K562 (cell line): ENCODE measurements around the gene MRPL2. TPM values are rescaled to one million over a fixed set of nuclear protein-coding genes. Genes with fewer than 3 reads are reported as not detected.

ENCODE experiments used
- ILK ChIP-seq: fragments of 450-650 bp; IDR thresholded peaks from 2 replicates; pipeline ENCODE4 v1.6.1; 2016; ENCODE audit warnings: missing genetic modification characterization, low read depth, mild to moderate bottlenecking, missing compliant biosample characterization, moderate library complexity, borderline replicate concordance
- MAFF ChIP-seq: IDR thresholded peaks from 2 replicates; pipeline ENCODE4 v1.6.1; 2012; ENCODE audit warnings: low read length, improper control_type of control experiment
- SIX5 ChIP-seq, 2 experiments: IDR thresholded peaks; 2 replicates each; pipeline ENCODE4 v1.6.1; 2011; ENCODE audit warnings: low read length in 2 of 2, borderline replicate concordance in 1 of 2, low read depth in 1 of 2, mild to moderate bottlenecking in 1 of 2, moderate library complexity in 1 of 2; ENCODE audit not compliant: insufficient read depth in 1 of 2
- SRSF1 ChIP-seq: fragments of 200-400 bp; formaldehyde crosslinking; IDR thresholded peaks from 2 replicates; pipeline ENCODE4 v1.6.1; 2017; ENCODE audit warnings: mild to moderate bottlenecking, low read depth, low read length, moderate library complexity
- ZBTB11 ChIP-seq, 3 experiments: fragments of 200-800 bp in 1 of 3; fragments of 250-450 bp in 1 of 3; fragments of 450-650 bp in 1 of 3; sonication (Bioruptor Pico) in 1 of 3; sonication (Bioruptor generic) in 1 of 3; formaldehyde crosslinking in 1 of 3; IDR thresholded peaks; 2 replicates each; pipeline versions ENCODE4 v1.6.1 to v1.8.0; 2016 to 2022; ENCODE audit warnings: mild to moderate bottlenecking in 2 of 3, missing genetic modification characterization in 2 of 3, missing compliant biosample characterization in 1 of 3, moderate library complexity in 1 of 3
- ZNF146 ChIP-seq: IDR thresholded peaks from one replicate; pipeline ENCODE4 v1.6.1; 2018; ENCODE audit warnings: missing compliant biosample characterization; ENCODE audit not compliant: unreplicated experiment
- polyA plus RNA-seq, 8 experiments: library from polyadenylated mRNA; depleted of rRNA in 4 of 8; stranded (reverse) in 5 of 8; unstranded in 3 of 8; fragments of >200 nt; fragmentation: Nextera tagmentation in 2 of 8; fragmentation: Illumina TruSeq in 1 of 8; extraction: Ambion mirVana in 2 of 8; extraction: Trizol in 1 of 8; gene quantifications; 2 replicates each; pipeline versions ENCODE4 v1.2.1 to v1.2.3, GENCODE V29; 2011 to 2014; ENCODE audit warnings: inconsistent platforms in 1 of 8, missing spikeins in 1 of 8
- total RNA-seq, 7 experiments: library from RNA; depleted of rRNA in 6 of 7; stranded (reverse); fragments of >200 nt in 6 of 7; fragmentation: Illumina TruSeq in 2 of 7; extraction: Trizol in 2 of 7; gene quantifications; 2 replicates each; pipeline versions ENCODE4 v1.2.1 to v1.2.3, GENCODE V29; 2011 to 2021; ENCODE audit warnings: low replicate concordance in 1 of 7
- TF ChIP-seq, protein P1 (sequence below), 2 experiments: fragments of 450-650 bp in 1 of 2; IDR thresholded peaks; 2 replicates each; pipeline ENCODE4 v1.6.1; 2011 to 2017; ENCODE audit warnings: low read depth in 2 of 2, antibody characterized with exemption in 1 of 2, borderline replicate concordance in 1 of 2, low read length in 1 of 2, mild to moderate bottlenecking in 1 of 2, mixed read lengths in 1 of 2; ENCODE audit not compliant: control insufficient read depth in 1 of 2
- TF ChIP-seq, protein P2 (sequence below): fragments of 250-450 bp; sonication (Bioruptor Pico); IDR thresholded peaks from 2 replicates; pipeline ENCODE4 v1.5.0; 2021

The MRPL2 gene
- total and polyA plus RNA-seq, 9 of the 15 experiments (the other 6 are each of a cell fraction or from before 2014, with no cell fraction given), result 63.1 to 262 (median 121) TPM

DNA sequence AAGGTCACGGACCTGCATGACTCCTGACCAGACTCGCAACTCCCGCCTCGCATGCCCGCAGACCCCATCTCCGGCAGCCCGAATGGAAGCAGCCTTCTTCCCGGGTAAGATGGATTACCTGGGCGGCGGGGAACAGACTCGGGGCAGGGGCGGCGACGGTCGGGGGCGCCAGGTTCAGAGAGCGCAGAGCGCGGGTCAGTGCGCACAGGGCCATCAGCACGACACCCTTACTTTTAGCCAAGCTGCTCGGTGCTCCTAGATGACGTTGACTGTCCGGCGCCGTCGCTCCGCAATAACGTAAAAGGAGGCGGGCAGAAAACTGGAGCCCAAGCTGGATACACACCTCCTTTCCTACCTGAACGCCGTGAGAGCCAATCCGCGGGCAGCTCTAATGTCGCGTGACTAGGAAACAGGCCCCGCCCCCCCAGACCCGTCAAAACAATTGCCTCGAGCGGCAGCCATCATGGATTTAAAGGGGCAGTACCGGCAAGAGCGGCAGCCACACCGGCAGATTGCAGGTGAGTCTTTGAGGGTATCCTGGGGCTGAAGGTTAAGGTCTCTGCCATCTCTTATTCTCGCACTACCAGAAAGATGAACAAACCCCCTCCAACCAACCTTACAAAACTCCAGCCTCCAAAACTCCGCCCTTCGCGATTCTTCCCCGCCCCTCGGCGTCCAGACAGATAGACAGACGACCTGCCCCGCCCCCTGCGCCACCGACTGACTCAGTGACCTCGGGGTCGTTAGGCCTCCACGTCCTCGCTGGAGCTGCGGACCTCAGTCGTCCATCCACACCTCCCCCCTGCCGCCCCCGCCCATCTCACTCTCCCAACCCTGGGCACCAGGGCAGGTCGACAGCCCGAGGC lies at the start of gene MRPL2, which contains the start of gene KLC4 (continued):
- TF ChIP-seq, protein P1, sequence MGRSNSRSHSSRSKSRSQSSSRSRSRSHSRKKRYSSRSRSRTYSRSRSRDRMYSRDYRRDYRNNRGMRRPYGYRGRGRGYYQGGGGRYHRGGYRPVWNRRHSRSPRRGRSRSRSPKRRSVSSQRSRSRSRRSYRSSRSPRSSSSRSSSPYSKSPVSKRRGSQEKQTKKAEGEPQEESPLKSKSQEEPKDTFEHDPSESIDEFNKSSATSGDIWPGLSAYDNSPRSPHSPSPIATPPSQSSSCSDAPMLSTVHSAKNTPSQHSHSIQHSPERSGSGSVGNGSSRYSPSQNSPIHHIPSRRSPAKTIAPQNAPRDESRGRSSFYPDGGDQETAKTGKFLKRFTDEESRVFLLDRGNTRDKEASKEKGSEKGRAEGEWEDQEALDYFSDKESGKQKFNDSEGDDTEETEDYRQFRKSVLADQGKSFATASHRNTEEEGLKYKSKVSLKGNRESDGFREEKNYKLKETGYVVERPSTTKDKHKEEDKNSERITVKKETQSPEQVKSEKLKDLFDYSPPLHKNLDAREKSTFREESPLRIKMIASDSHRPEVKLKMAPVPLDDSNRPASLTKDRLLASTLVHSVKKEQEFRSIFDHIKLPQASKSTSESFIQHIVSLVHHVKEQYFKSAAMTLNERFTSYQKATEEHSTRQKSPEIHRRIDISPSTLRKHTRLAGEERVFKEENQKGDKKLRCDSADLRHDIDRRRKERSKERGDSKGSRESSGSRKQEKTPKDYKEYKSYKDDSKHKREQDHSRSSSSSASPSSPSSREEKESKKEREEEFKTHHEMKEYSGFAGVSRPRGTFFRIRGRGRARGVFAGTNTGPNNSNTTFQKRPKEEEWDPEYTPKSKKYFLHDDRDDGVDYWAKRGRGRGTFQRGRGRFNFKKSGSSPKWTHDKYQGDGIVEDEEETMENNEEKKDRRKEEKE (IDR thresholded peaks at IDR 0.05; ENCODE audit: borderline replicate concordance in 1 of 2, control insufficient read depth in 1 of 2, low read depth in 2 of 2, low read length in 1 of 2), result no peak
- TF ChIP-seq SIX5 (IDR thresholded peaks at IDR 0.05; ENCODE audit: borderline replicate concordance in 1 of 2, insufficient read depth in 1 of 2, low read depth in 1 of 2, low read length in 2 of 2) (0 out of 4 replicates have a peak, but pooled peaks of 1 of the 2 experiments have one; percentile 24), ZBTB11 (CRISPR knock-in tag; IDR thresholded peaks at IDR 0.05) (no peak), ZNF146 (CRISPR knock-in tag) (no peak), MAFF (no peak), ILK (tag) (no peak), SRSF1 (no peak)
- TF ChIP-seq, protein P2, sequence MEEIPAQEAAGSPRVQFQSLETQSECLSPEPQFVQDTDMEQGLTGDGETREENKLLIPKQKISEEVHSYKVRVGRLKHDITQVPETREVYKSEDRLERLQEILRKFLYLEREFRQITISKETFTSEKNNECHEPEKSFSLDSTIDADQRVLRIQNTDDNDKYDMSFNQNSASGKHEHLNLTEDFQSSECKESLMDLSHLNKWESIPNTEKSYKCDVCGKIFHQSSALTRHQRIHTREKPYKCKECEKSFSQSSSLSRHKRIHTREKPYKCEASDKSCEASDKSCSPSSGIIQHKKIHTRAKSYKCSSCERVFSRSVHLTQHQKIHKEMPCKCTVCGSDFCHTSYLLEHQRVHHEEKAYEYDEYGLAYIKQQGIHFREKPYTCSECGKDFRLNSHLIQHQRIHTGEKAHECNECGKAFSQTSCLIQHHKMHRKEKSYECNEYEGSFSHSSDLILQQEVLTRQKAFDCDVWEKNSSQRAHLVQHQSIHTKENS (CRISPR knock-in tag), result no peak
